Spleen (tissue), 7 donors: Measurements from ENCODE around the gene GPR31.

Experiments used
- CTCF ChIP-seq, 11 experiments: fragments of 200-600 bp in 7 of 11; fragments of 450-650 bp in 4 of 11; sonication (generic) in 4 of 11; IDR thresholded peaks in 8 of 11; conservative IDR thresholded peaks in 3 of 11; 1 replicate in 7 of 11; 2 replicates in 4 of 11; pipeline versions ENCODE4 v1.4.0 to v1.8.0; 2016 to 2021; ENCODE audit warnings: antibody characterized with exemption in 11 of 11, inconsistent platforms in 4 of 11, mild to moderate bottlenecking in 1 of 11
- POLR2A ChIP-seq, 3 donors: fragments of 450-650 bp; IDR thresholded peaks; one replicate each; pipeline ENCODE4 v1.5.1; 2017; ENCODE audit warnings: antibody characterized with exemption in 3 of 3, mild to moderate bottlenecking in 1 of 3
- POLR2AphosphoS5 ChIP-seq, 3 donors: sonication (generic); formaldehyde crosslinking; IDR thresholded peaks; one replicate each; pipeline ENCODE4 v1.5.1; 2017; ENCODE audit warnings: antibody characterized with exemption in 3 of 3
- donor health status: DM: no; HTN: no; CAD: no; lungs with moderate emphysema.
- donor health status: DM: no; HTN: no; CAD: no.
- donor health status: DM: no; HTN: no; CAD: no.

- no peak for TF ChIP-seq CTCF (IDR thresholded peaks at IDR 0.05 in 8 of 11, conservative IDR thresholded peaks at IDR 0.05 in 3 of 11)
- TF ChIP-seq POLR2A (IDR thresholded peaks at IDR 0.05), result no peak
- no peak for TF ChIP-seq POLR2AphosphoS5 (IDR thresholded peaks at IDR 0.05)
Measured at GRCh38 chr6:167164261-167164660, 6.5 kb upstream of the GPR31 start.
